AG09319 (cell line): ENCODE measurements around the gene IFITM10.

Experiments used
- DNase-seq: peaks from one replicate; pipeline ENCODE4 v3.0.0-alpha.2; 2010; ENCODE audit warnings: low read depth; ENCODE audit errors: extremely low read depth
- TF ChIP-seq, protein P1 (sequence below): IDR thresholded peaks from 2 replicates; pipeline ENCODE4 v1.5.1; 2011; ENCODE audit warnings: low read depth, mild to moderate bottlenecking, inconsistent platforms, low read length, moderate library complexity

Gene IFITM10

DNA sequence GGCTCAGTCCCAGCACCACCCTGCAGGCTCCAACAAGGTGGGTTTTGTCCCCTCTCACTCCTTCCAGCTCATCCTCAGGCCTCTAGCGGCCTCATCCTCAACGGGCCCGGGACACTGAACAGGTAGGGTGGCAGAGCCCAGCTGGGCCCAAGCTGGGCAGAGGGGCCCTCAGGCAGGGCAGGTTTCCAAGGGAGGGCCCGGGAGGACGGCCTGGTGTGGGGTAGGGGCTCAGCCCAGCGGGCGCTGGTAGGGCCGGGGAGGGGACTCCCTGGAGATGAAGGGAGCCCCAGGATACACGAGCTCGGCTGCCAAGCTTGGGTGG lies 2.5 kb upstream of the IFITM10 start:
- no peak for DNase-seq
- TF ChIP-seq, protein P1, sequence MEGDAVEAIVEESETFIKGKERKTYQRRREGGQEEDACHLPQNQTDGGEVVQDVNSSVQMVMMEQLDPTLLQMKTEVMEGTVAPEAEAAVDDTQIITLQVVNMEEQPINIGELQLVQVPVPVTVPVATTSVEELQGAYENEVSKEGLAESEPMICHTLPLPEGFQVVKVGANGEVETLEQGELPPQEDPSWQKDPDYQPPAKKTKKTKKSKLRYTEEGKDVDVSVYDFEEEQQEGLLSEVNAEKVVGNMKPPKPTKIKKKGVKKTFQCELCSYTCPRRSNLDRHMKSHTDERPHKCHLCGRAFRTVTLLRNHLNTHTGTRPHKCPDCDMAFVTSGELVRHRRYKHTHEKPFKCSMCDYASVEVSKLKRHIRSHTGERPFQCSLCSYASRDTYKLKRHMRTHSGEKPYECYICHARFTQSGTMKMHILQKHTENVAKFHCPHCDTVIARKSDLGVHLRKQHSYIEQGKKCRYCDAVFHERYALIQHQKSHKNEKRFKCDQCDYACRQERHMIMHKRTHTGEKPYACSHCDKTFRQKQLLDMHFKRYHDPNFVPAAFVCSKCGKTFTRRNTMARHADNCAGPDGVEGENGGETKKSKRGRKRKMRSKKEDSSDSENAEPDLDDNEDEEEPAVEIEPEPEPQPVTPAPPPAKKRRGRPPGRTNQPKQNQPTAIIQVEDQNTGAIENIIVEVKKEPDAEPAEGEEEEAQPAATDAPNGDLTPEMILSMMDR = no peak

DNA sequence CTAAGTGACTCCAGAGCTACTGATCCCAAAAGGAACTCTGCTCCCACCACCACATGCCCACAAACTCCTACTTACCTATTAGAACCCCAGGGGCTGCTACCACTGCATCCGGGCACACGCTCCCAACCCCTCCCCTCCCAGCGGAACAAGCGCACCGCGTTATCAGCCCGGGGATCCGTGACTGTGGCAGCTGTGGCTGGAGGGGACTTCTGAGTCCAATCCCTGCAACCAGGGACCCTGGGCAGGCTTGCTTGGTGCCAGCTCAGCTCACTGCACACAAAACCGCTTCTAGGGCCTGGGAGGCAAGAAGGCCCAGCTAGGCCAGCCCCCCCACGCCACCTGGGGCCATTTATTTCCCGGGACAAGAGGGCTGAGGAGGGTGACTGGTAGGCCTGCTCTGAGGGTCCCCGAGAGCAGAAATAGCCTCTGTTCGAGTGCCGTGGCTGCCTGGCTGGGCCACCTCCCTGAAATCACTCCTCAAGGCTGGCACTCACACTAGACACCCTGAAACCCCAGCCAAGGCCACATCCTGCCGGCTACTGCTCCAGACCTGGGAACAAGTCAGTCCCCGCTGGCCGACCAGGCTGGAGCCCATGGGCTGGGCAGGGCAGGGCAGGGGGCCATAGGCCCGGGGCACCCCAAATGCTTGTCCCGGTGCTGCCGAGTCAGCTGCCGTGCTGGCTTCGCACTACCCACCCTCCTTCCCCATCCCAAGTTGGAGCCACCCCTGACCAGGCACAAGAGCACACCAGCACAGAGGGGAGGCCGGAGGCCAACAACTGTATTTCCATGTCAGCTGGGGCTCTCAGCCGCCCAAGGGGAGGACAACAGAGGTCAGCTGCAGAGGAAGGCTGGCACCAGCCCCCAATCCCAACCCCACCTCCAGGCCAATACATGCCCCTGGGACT lies 1.9 kb upstream of the IFITM10 start:
- no peak for DNase-seq
- TF ChIP-seq, protein P1 = no peak

DNA sequence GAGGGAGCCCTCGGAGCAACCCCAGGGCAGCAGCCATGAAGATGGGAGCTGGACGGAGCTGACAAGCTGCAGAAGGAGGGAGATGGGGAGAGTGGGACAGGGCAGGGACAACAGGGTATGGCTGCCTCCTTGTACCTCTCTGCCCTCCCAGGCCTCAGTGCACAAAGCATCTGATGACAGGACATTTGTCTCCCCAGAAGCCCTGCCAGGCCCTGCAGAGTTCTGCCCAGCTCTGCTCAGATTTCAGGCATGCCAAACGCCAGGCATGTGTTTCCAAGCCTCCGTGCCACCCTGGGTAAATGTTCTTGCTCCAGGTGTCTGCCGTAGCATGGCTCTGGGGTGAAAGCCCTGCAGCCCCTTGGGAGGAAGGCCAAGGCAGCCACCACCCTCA lies 1.1 kb upstream of the IFITM10 start:
- TF ChIP-seq, protein P1 = no peak
- no peak for DNase-seq

DNA sequence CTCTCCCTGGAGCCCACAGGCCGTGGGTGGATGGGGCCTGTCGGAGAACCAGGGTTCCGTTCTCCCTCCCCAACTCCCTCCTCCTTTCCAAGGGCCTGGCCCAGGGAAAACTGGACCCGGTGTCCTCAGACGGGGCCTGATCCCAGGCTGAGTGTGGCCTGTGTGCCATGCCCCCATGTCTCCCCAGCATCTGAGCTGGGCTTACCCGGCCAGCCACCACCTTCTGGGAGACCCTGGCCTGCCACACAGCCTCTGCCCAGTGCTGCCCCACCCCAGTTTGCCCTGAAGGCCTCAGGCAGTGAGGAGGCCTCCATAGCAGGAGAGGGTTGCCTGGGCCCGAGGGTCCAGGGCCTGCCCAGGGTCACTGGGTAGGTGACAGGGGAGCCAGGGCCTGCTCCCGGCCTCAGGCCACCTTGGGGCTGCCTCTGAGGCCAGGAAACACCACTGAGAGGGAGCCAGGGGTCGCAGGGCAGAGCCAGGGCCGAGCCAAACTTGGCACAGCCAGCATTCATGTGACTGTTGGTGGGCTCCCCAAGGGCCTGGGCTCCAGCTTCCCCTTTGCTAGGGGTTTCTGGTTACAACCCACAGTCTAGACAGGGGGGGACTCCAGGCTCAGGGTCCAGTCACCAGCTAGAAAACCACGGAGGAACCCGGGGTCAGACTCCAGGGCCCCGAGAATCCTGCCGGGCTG lies 590 bp upstream of the IFITM10 start:
- DNase-seq = no peak

DNA sequence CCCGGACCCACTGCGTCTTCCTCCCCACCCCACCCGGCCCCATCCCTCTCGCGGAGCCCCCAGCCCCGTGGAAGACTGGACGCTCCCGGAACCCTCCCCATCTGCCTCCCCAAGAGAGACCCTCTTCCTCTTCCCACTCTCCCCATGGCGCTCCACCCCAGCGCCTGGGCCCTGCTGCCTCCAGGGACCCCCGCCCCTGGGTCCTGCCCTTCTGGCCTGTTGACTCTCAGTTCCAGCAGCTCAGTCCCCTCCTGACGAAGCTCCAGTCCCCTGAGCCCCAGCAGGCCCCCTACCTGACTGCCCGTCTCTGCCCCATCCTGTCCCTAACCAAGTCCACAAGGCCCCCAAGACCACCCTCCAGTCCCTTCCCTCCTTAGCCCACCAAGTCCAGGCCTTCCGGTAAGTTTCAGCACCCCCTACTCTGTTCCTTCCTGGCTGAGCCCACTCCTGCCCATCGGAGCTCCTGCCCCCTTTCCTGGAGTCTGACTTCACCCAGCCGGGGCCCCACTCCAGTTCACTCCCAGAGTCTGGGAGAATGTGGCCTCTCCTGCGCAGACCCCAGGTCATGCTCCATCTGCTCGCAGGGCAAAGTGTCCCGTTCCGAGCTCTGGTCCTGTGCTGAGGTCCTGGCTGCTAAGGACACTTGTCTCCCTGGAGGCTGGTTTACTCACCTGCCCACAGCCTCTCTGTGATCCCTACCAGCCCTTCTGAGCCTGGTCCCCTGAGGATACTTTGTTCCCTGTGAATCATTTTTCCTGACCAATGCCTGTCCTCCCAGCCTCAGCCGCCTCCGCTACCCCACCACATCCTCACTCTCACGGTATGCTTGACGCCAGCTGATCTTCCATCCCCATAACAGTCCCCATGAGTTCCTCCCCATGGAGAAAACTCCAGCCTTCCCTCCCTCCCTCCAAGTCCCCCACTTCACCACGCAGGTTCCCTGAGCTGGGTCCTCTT lies 722 bp downstream of the IFITM10 start:
- peak; percentile 41 for DNase-seq
- TF ChIP-seq, protein P1 = no peak

More for the DNA sequence above, 590 bp upstream of the IFITM10 start:
- TF ChIP-seq, protein P1 = no peak

DNA sequence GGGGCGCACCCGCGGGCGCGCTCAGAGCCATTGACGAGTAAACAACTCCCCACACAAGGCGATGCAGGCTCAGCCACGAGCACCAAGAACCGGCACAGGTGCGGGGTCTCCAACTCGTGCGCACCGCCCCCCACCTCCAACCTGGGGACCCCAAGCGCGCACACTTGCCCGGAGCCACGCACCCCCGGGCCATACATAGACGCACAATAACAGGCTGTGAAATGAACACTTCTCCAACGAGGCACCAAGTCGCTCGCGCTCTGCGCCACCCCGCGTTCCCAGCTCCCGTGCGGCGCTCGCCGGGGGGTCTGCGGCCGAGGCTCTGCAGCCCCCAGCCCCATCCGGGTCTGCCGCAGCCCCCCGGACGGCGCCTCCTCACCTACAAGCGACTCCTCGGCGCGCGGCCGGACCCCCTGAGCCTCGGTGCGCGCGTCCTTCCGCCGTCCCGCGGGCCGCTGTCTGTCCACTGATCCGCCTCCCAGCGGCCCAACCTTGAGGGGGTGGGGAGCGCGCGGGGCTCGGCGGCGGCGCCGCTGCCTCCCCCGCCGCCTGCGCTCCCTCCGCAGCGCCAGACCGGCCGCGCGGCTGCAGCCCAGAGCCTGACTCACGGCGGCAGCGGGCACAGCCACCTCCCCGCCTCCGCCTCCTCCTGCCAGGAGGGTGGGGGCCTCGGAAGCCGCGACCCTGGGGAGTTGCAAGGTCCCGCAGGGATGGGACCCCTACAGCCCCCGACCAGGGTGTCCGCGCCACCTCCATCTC lies 1.6 kb downstream of the IFITM10 start:
- TF ChIP-seq, protein P1 = no peak
- no peak for DNase-seq
